Effector memory CD8-positive, alpha-beta T cell (primary cell): ENCODE results near the gene CIAO2A.
"Not testable (repeated sequence)": the region's sequence is repeated elsewhere in the genome, so short reads cannot be mapped to it uniquely, and the experiment has no call there.

Source experiments
- ATAC-seq: fragments of 150-1000 bp; cut with Tn5 transposase; replicated peaks from 2 replicates; pipeline ENCODE4 v1.10.0; 2021; ENCODE audit warnings: mild to moderate bottlenecking, moderate library complexity
- DNase-seq, 3 experiments: peaks; one replicate each; pipeline ENCODE4 v3.0.0; 2021
- H3K27ac Mint-ChIP-seq, 2 donors: one replicate each; pipeline ENCODE4 v1.8.0; 2022; ENCODE audit warnings: mild to moderate bottlenecking in 2 of 2, mixed read lengths in 2 of 2, moderate library complexity in 2 of 2
- H3K27me3 Mint-ChIP-seq, 2 donors: one replicate each; pipeline ENCODE4 v1.8.0; 2022; ENCODE audit warnings: mixed read lengths in 2 of 2
- H3K36me3 Mint-ChIP-seq: one replicate; pipeline ENCODE4 v1.8.0; 2022; ENCODE audit warnings: mild to moderate bottlenecking, moderate library complexity, mixed read lengths; ENCODE audit not compliant: insufficient read depth
- H3K4me1 Mint-ChIP-seq, 2 donors: one replicate each; pipeline ENCODE4 v1.8.0; 2022; ENCODE audit warnings: low read depth in 2 of 2, mixed read lengths in 2 of 2
- H3K4me3 Mint-ChIP-seq, 2 donors: one replicate each; pipeline ENCODE4 v1.8.0; 2022; ENCODE audit warnings: mild to moderate bottlenecking in 2 of 2, mixed read lengths in 2 of 2, moderate library complexity in 2 of 2
- H3K9me3 Mint-ChIP-seq, 2 donors: one replicate each; pipeline ENCODE4 v1.8.0; 2022; ENCODE audit warnings: mixed read lengths in 2 of 2

Gene CIAO2A

DNA sequence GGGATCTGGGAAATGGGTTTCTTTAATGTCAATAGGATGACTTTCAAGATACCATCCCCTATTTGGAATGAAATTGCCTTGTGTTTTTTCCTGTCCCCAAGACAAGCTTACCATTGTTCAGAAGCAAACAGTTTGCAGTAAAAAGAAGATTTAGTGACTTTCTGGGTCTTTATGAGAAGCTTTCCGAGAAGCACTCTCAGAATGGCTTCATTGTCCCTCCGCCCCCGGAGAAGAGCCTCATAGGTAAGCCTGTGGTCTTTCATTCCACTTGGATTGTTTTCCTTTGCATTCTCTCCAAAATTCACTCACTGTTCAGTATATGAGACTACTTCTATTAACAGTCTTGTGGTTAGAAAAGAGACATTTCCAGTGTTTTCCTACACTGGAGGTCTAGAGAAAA, 32.3 kb upstream of the CIAO2A start:
- H3K9me3 Mint-ChIP-seq: no peaks in the 10 kb centered on the region
- ATAC-seq: no peak
- DNase-seq: no peak
- H3K4me3 Mint-ChIP-seq: no peak overlapping the region
- H3K4me1 Mint-ChIP-seq: peaks cover 3 to 14% of the 10 kb centered on the region in 2 donors
- H3K27ac Mint-ChIP-seq: no peak overlapping the region
- H3K27me3 Mint-ChIP-seq: no peaks in the 10 kb centered on the region
- peaks cover 83% of the 10 kb centered on the region for H3K36me3 Mint-ChIP-seq

DNA sequence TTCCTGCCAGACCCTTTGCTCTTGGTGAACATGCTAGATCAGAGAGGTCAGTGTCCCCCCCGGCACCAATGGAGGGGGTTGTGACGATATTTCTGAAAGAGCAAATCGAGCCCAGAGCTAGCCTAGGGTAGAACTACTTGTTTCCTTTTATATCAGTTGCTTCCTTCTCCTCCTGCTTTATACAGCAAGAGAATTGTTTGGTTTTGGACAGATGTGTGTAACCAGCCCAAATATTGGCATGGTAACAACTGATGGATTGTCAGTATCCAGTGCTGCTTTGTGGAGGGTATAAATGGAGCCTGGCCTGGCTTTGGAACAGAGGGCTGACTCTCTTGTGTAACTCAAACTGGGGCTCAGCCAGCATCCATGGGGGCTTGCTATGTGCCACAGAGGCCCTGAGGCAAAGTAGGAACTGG, 29.3 kb upstream of the CIAO2A start:
- no peaks in the 10 kb centered on the region for H3K9me3 Mint-ChIP-seq
- H3K27me3 Mint-ChIP-seq: no peaks in the 10 kb centered on the region
- DNase-seq (no peak), ATAC-seq (no peak)
- H3K4me3 Mint-ChIP-seq: no peak overlapping the region
- H3K4me1 Mint-ChIP-seq: peaks cover 3 to 12% of the 10 kb centered on the region in 2 donors
- H3K36me3 Mint-ChIP-seq: peaks cover 83% of the 10 kb centered on the region
- peak overlapping the region in 1 of 2 donors; percentile 58 for H3K27ac Mint-ChIP-seq

DNA sequence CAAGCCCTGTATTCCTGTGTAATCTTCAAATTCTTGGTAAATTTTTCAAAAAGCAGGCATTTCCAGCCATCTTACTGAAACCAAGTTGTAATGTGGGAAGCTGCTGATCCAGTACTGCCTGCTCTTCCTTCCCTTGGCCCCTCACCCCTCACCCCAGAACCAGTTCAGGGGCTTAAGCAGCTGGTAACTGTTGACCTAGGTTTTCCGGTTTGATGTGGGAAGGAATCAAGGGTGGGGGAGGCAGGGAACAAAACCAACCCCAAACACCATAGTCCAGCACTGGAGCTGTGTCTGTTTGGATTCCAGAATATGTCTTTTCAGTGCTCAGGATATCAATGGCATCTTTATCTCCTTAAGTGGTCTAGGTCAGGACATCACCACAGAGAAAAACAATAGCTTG, 28.8 kb upstream of the CIAO2A start:
- H3K36me3 Mint-ChIP-seq: peaks cover 83% of the 10 kb centered on the region
- no peaks in the 10 kb centered on the region for H3K9me3 Mint-ChIP-seq
- H3K27me3 Mint-ChIP-seq: no peaks in the 10 kb centered on the region
- ATAC-seq (no peak), DNase-seq (no peak)
- no peak overlapping the region for H3K4me3 Mint-ChIP-seq
- H3K27ac Mint-ChIP-seq: no peak overlapping the region
- peaks cover 3 to 7% of the 10 kb centered on the region in 2 donors for H3K4me1 Mint-ChIP-seq

DNA sequence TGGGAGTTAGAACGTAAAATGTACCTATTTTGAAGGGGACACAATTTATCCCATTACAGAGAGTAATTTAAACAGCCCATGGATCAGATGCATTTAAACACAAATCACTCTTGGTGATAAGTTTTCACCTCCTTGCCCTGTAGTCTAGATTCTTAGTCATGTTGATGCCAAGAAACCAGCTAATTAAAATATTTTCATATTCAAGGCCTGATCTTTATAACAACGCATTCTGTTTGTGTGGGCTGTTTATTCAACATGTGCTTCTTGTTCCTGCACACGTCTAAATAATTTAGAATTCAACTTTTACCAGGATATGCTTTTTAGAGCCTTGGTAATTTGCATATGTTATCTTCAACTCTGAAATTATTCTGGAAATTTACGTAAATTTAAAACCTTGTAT, 28.0 kb upstream of the CIAO2A start:
- H3K36me3 Mint-ChIP-seq: peaks cover 83% of the 10 kb centered on the region
- H3K9me3 Mint-ChIP-seq: no peaks in the 10 kb centered on the region
- DNase-seq: no peak
- no peaks in the 10 kb centered on the region for H3K27me3 Mint-ChIP-seq
- no peak overlapping the region for H3K4me3 Mint-ChIP-seq
- no peak for ATAC-seq
- peaks cover 3 to 6% of the 10 kb centered on the region in 2 donors for H3K4me1 Mint-ChIP-seq
- H3K27ac Mint-ChIP-seq: no peak overlapping the region

DNA sequence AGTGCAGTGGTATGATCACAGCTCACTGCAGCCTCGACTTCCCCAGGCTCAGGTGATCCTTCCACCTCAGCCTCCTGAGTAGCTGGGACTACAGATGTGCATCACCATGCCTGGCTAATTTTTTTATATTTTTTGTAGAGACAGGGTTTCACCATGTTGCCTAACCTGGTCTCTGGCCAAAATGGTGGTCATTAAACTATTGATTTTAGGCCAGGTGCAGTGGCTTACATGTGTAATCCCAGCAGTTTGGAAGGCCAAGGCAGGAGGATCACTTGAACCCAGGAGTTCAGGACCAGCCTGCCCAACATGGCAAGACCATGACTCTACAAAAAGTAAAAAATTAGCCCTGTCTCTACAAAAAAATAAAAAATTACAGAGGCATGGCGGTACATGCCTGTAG, 26.7 kb upstream of the CIAO2A start:
- H3K27me3 Mint-ChIP-seq, H3K4me1 Mint-ChIP-seq, H3K27ac Mint-ChIP-seq, H3K4me3 Mint-ChIP-seq, DNase-seq, H3K9me3 Mint-ChIP-seq, ATAC-seq: not testable (repeated sequence)
- peaks cover 85% of the 10 kb centered on the region for H3K36me3 Mint-ChIP-seq

GRCh38 chr15:64117759-64118487, 24.3 kb upstream of the CIAO2A start:
- Mint-ChIP-seq H3K9me3 (no peaks in the 10 kb centered on the region), H3K27me3 (no peaks in the 10 kb centered on the region), H3K4me3 (no peak overlapping the region), H3K27ac (peak overlapping the region in 1 of 2 donors; percentile 47), H3K4me1 (peaks cover 3 to 8% of the 10 kb centered on the region in 2 donors), H3K36me3 (peaks cover 94% of the 10 kb centered on the region)
- no peak for ATAC-seq
- no peak for DNase-seq

DNA sequence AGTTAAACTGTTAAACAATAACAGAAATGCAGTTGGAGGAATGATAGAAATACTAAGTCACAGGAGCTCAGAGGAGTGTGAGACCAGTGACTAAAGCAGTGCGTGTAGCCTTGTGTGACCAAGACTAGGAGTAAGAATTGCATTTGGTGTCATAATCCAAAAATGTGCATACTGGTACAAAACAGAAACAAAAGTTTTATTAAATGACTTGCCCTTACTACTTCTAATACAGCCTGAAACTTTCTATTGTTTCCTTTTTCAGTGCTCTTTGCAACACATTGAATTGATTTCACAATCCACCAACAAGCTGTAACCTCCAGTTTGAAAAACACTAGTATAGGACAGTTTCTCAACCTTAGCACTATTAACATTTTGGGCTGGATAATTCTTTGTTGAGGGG, 19.3 kb upstream of the CIAO2A start:
- Mint-ChIP-seq H3K27me3 (no peaks in the 10 kb centered on the region), H3K36me3 (peaks cover 54% of the 10 kb centered on the region), H3K9me3 (no peaks in the 10 kb centered on the region), H3K4me3 (no peak overlapping the region), H3K4me1 (peaks cover 19 to 40% of the 10 kb centered on the region in 2 donors), H3K27ac (peak overlapping the region in 1 of 2 donors; percentile 42)
- ATAC-seq (no peak), DNase-seq (no peak)

DNA sequence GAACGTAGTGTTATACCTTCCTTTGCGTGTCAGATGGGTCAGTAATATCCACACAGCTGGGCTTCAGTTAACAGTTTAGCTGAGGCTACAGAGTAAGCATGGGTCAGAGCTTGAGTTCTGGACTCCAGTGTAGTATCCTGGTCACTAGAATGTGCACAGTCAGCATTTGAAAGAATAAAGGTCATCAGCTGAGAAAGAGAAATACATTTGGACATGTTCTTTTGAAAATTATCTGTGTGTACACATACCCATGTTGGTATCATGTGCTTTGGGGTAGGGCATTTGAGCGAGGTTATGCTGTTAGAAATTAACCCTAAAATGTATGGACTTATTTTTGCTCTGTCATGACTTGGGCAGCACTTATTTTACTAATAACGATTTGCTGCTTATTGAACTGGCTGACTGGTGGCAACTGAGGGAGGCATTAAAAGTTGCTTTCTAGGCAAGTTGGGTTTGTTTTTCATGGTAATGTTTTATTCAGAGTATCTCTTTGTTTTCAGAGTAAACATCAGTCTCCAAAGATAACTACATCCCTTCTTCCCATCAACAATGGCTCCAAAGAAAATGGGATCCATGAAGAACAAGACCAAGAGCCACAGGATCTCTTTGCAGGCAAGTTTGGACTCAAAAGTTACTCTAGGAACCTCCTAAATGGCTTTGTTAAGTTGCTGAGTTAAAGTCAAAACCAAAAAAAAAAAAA, 18.6 kb upstream of the CIAO2A start:
- Mint-ChIP-seq H3K4me3 (no peak overlapping the region), H3K36me3 (peaks cover 47% of the 10 kb centered on the region), H3K27me3 (no peaks in the 10 kb centered on the region), H3K9me3 (no peaks in the 10 kb centered on the region), H3K27ac (peak overlapping the region in 1 of 2 donors; percentile 42), H3K4me1 (peaks cover 19 to 40% of the 10 kb centered on the region in 2 donors)
- DNase-seq: no peak
- no peak for ATAC-seq

- no peaks in the 10 kb centered on the region for H3K9me3 Mint-ChIP-seq
- no peak overlapping the region for H3K4me3 Mint-ChIP-seq
- peaks cover 42% of the 10 kb centered on the region for H3K36me3 Mint-ChIP-seq
- DNase-seq (no peak), ATAC-seq (no peak)
- H3K27me3 Mint-ChIP-seq: no peaks in the 10 kb centered on the region
- peaks cover 19 to 40% of the 10 kb centered on the region in 2 donors for H3K4me1 Mint-ChIP-seq
- H3K27ac Mint-ChIP-seq: no peak overlapping the region
These were observed 18.0 kb upstream of the CIAO2A start for GRCh38 chr15:64111679-64112050.

- Mint-ChIP-seq H3K4me3 (peak overlapping the region in 1 of 2 donors; percentile 7), H3K36me3 (peaks cover 39% of the 10 kb centered on the region), H3K9me3 (no peaks in the 10 kb centered on the region), H3K27ac (peak overlapping the region; percentile 5 to 34), H3K27me3 (no peaks in the 10 kb centered on the region), H3K4me1 (peaks cover 24 to 43% of the 10 kb centered on the region in 2 donors)
- DNase-seq (no peak), ATAC-seq (peak; percentile 79)
These were observed 17.5 kb upstream of the CIAO2A start for GRCh38 chr15:64110950-64111678.

DNA sequence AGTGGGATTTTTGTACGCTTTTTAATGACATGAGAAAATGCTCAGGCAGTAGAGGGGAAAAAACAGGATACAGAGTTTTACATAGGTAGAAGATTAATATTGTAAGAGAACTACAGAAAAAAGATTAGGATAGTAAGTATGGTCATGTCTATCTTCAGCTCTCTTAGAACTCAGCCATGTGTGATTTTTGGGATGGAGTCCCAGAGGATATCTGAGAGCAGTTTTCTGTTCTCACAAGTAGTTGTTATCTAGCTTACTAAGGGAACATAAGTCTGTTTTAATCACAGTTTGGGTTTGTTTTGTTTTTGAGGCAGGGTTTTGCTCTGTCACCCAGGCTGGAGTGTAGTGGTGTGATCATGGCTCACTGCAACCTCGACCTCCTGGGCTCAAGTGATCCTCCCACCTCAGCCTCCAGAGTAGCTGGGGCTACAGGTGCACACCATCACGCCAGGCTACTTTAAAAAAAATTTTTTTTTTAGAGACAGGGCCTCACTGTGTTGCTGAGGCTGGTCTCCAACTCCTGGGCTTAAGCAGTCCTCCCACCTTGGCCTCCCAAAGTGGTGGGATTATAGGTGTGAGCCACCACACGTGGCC, 16.6 kb upstream of the CIAO2A start:
- not testable (repeated sequence) for H3K9me3 Mint-ChIP-seq, H3K27me3 Mint-ChIP-seq, ATAC-seq, DNase-seq
- peak overlapping the region; percentile 5 to 34 for H3K27ac Mint-ChIP-seq
- peak overlapping the region in 1 of 2 donors; percentile 7 for H3K4me3 Mint-ChIP-seq
- H3K4me1 Mint-ChIP-seq: peaks cover 24 to 43% of the 10 kb centered on the region in 2 donors
- H3K36me3 Mint-ChIP-seq: peaks cover 31% of the 10 kb centered on the region

DNA sequence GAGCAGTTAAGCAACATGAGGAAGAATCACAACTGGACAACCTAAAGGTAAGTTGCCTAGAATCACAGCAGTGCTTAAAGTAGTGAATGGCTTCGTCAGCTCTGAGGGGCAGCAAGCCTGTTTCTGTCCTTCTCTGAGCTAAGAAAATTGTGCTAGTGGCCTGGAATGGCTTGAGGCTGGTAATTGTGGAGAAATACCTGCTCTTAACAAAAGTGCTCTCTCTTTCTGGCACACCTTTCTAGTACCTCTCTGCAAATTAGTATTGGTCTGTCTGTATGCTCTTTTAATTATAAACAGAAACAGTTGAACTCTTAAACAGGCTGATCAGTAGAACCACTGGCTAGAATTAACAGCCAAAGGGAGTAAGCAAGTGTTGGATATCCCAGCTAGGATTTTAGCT, 13.7 kb upstream of the CIAO2A start:
- H3K9me3 Mint-ChIP-seq: no peaks in the 10 kb centered on the region
- peaks cover 9% of the 10 kb centered on the region for H3K36me3 Mint-ChIP-seq
- no peak for ATAC-seq
- no peak overlapping the region for H3K4me3 Mint-ChIP-seq
- H3K27me3 Mint-ChIP-seq: no peaks in the 10 kb centered on the region
- DNase-seq: no peak
- H3K4me1 Mint-ChIP-seq: peaks cover 30 to 47% of the 10 kb centered on the region in 2 donors
- peak overlapping the region; percentile 3 to 5 for H3K27ac Mint-ChIP-seq

GRCh38 chr15:64105113-64105704, 11.6 kb upstream of the CIAO2A start:
- peaks cover 9% of the 10 kb centered on the region for H3K36me3 Mint-ChIP-seq
- peaks cover 23 to 41% of the 10 kb centered on the region in 2 donors for H3K4me1 Mint-ChIP-seq
- no peaks in the 10 kb centered on the region for H3K9me3 Mint-ChIP-seq
- DNase-seq (no peak), ATAC-seq (no peak)
- H3K27me3 Mint-ChIP-seq: no peaks in the 10 kb centered on the region
- no peak overlapping the region for H3K27ac Mint-ChIP-seq
- H3K4me3 Mint-ChIP-seq: no peak overlapping the region
